HCT116 (cell line): ENCODE results near the gene CYP1A2. TPM values are rescaled to one million over a fixed set of nuclear protein-coding genes. Genes with fewer than 3 reads are reported as not detected.

Source experiments
- ATAC-seq: fragments of 200-7000 bp; cut with Tn5 transposase; 2 replicates; pipeline ENCODE4 v1.9.1; 2020; ENCODE audit warnings: mild to moderate bottlenecking, moderate library complexity
- BruUV-seq: library from RNA; stranded (reverse); fragments of 400-500 nt; replicated peaks from 2 replicates; lab custom pipeline; 2021; lab: Mats Ljungman, UMichigan
- CTCF ChIA-PET: fragments of 300-600 bp; sonication (Branson Sonifier 250); formaldehyde crosslinking; loops from one replicate; lab custom pipeline; 2021; ENCODE audit warnings: antibody characterized with exemption; lab: Charles Lee
- POLR2A ChIA-PET: fragments of 300-600, 350-600 bp; sonication (Branson Sonifier 250); formaldehyde crosslinking; loops from one replicate; lab custom pipeline; 2021; ENCODE audit warnings: antibody characterized with exemption; lab: Charles Lee
- RAD21 ChIA-PET, 2 experiments: fragments of 300-600 bp; sonication (Branson Sonifier 250); formaldehyde crosslinking; loops; one replicate each; lab custom pipeline; 2023; ENCODE audit warnings: low total read pairs in 2 of 2; ENCODE audit not compliant: uncharacterized antibody in 2 of 2, unreplicated experiment in 2 of 2, low non-redundant PET in 1 of 2; lab: Charles Lee
- DNase-seq: peaks from one replicate; pipeline ENCODE4 v3.0.0-alpha.2; 2010; ENCODE audit warnings: low read depth, low spot score
- H2AFZ ChIP-seq: fragments of 200-600 bp; shearing (Covaris generic), sonication (generic); 2 replicates; pipeline ENCODE4 v1.6.1; 2017; ENCODE audit warnings: low read depth, mixed run types, mixed read lengths, antibody characterized with exemption, low read length; ENCODE audit not compliant: poor library complexity, severe bottlenecking
- H3K27ac ChIP-seq: 2 replicates; pipeline ENCODE4 v1.5.1; 2012; ENCODE audit warnings: low read depth, low read length
- H3K27me3 ChIP-seq: fragments of 200-600 bp; sonication (generic); 2 replicates; pipeline ENCODE4 v1.6.1; 2016; ENCODE audit warnings: mixed run types, low read length, mixed read lengths; ENCODE audit not compliant: insufficient read depth
- H3K36me3 ChIP-seq, 2 experiments: fragments of 200-500 bp in 1 of 2; fragments of 200-600 bp in 1 of 2; sonication (Bioruptor generic) in 1 of 2; sonication (generic) in 1 of 2; 2 replicates each; pipeline versions ENCODE4 v1.5.1 to v1.6.1; 2014 to 2016; ENCODE audit warnings: low read length in 2 of 2, inconsistent platforms in 1 of 2, mixed read lengths in 1 of 2, mixed run types in 1 of 2; ENCODE audit not compliant: insufficient read depth in 2 of 2, control insufficient read depth in 1 of 2
- H3K4me1 ChIP-seq, 2 experiments: fragments of 200-600 bp in 1 of 2; sonication (generic) in 1 of 2; 2 replicates each; pipeline versions ENCODE4 v1.5.1 to v1.6.1; 2012 to 2017; ENCODE audit warnings: low read length in 2 of 2, inconsistent platforms in 1 of 2, mild to moderate bottlenecking in 1 of 2, mixed read lengths in 1 of 2, mixed run types in 1 of 2, moderate library complexity in 1 of 2; ENCODE audit not compliant: insufficient read depth in 2 of 2, control insufficient read depth in 1 of 2
- H3K4me2 ChIP-seq: fragments of 200-600 bp; sonication (generic); 2 replicates; pipeline ENCODE4 v1.6.1; 2017; ENCODE audit warnings: mixed run types, low read length, mixed read lengths
- H3K4me3 ChIP-seq, 2 experiments: fragments of 200-600 bp in 1 of 2; sonication (generic) in 1 of 2; replicated peaks in 1 of 2; 2 replicates each; pipeline ENCODE4 v1.5.1; 2011 to 2016; ENCODE audit warnings: low read length in 2 of 2, control low read depth in 1 of 2, low read depth in 1 of 2, mild to moderate bottlenecking in 1 of 2, mixed read lengths in 1 of 2, mixed run types in 1 of 2
- H3K79me2 ChIP-seq: fragments of 200-600 bp; sonication (generic); 2 replicates; pipeline ENCODE4 v1.6.1; 2017; ENCODE audit warnings: mild to moderate bottlenecking, mixed run types, low read length, moderate library complexity, mixed read lengths; ENCODE audit not compliant: insufficient read depth
- H3K9ac ChIP-seq: fragments of 200-600 bp; sonication (generic); 2 replicates; pipeline ENCODE4 v1.6.1; 2016; ENCODE audit warnings: low read length, mixed read lengths
- H3K9me2 ChIP-seq: fragments of 200-600 bp; sonication (generic), shearing (Covaris generic); 2 replicates; pipeline ENCODE4 v1.6.1; 2017; ENCODE audit warnings: mixed run types, mild to moderate bottlenecking, moderate library complexity; ENCODE audit not compliant: insufficient read depth
- H3K9me3 ChIP-seq, 2 experiments: fragments of 200-500 bp in 1 of 2; fragments of 200-600 bp in 1 of 2; sonication (Bioruptor generic) in 1 of 2; sonication (generic) in 1 of 2; 2 replicates each; pipeline ENCODE4 v1.6.1; 2014 to 2017; ENCODE audit warnings: low read length in 2 of 2, mixed read lengths in 2 of 2, inconsistent platforms in 1 of 2, low read depth in 1 of 2, mild to moderate bottlenecking in 1 of 2, mixed run types in 1 of 2, moderate library complexity in 1 of 2; ENCODE audit not compliant: control insufficient read depth in 1 of 2, insufficient read depth in 1 of 2
- H4K20me1 ChIP-seq: fragments of 200-600 bp; sonication (generic), shearing (Covaris generic); 2 replicates; pipeline ENCODE4 v1.6.1; 2017; ENCODE audit warnings: mixed run types, mild to moderate bottlenecking, moderate library complexity; ENCODE audit not compliant: insufficient read depth
- EGR1 ChIP-seq: IDR thresholded peaks from 2 replicates; pipeline ENCODE4 v1.6.1; 2012; ENCODE audit warnings: low read depth
- ELF1 ChIP-seq: IDR thresholded peaks from 2 replicates; pipeline ENCODE4 v1.6.1; 2012; ENCODE audit warnings: low read depth, borderline replicate concordance
- EZH2 ChIP-seq: fragments of 200-600 bp; sonication (generic); IDR thresholded peaks from 2 replicates; pipeline ENCODE4 v1.6.1; 2017; ENCODE audit warnings: antibody characterized with exemption, mixed run types
- FOSL1 ChIP-seq: IDR thresholded peaks from 2 replicates; pipeline ENCODE4 v1.6.1; 2012; ENCODE audit warnings: low read depth
- JUND ChIP-seq: IDR thresholded peaks from 2 replicates; pipeline ENCODE4 v1.6.1; 2012
- MAX ChIP-seq: IDR thresholded peaks from 2 replicates; pipeline ENCODE4 v1.6.1; 2012
- POLR2A ChIP-seq: IDR thresholded peaks from 2 replicates; pipeline ENCODE4 v1.7.0; 2011; ENCODE audit warnings: borderline replicate concordance; ENCODE audit not compliant: insufficient read depth, insufficient read length; ENCODE audit errors: extremely low read depth
- RAD21 ChIP-seq: IDR thresholded peaks from 2 replicates; pipeline ENCODE4 v1.6.1; 2012; ENCODE audit warnings: low read depth, mild to moderate bottlenecking
- REST ChIP-seq: IDR thresholded peaks from 2 replicates; pipeline ENCODE4 v1.6.1; 2012; ENCODE audit warnings: low read depth
- SP1 ChIP-seq: IDR thresholded peaks from 2 replicates; pipeline ENCODE4 v1.6.1; 2012; ENCODE audit warnings: low read depth
- SRF ChIP-seq: IDR thresholded peaks from 2 replicates; pipeline ENCODE4 v1.6.1; 2012; ENCODE audit warnings: low read depth
- ZFX ChIP-seq: fragments of 450-650 bp; IDR thresholded peaks from 2 replicates; pipeline ENCODE4 v1.6.1; 2017
- intact Hi-C: fragments of 100-400 bp; cut with micrococcal nuclease; formaldehyde crosslinking; loops from 2 replicates; pipeline ENCODE4 v1.10.0; 2022
- total RNA-seq: library from RNA; stranded (reverse); gene quantifications from one replicate; pipeline ENCODE4 v1.2.1, GENCODE V29; 2021; ENCODE audit not compliant: unreplicated experiment

The CYP1A2 gene
- total RNA-seq, 1 experiment from 2014 or later, result not detected

GRCh38 chr15:74742422-74742821 is 6.2 kb upstream of the CYP1A2 start:
- H3K9ac ChIP-seq, result no peak overlapping the region
- ATAC-seq (no peak), DNase-seq (no peak)
- H3K4me2 ChIP-seq, result no peak overlapping the region
- no peaks in the 10 kb centered on the region for H3K27me3 ChIP-seq
- no peak overlapping the region for H3K4me3 ChIP-seq
- peaks cover 4 to 7% of the 10 kb centered on the region in 2 experiments; a peak in 1 of 4 replicates for H3K9me3 ChIP-seq
- H3K27ac ChIP-seq, result no peak overlapping the region
- H3K9me2 ChIP-seq, result no peaks in the 10 kb centered on the region
- ChIA-PET CTCF (no interaction called here), RAD21 (no interaction called here), POLR2A (no interaction called here)
- no peaks in the 10 kb centered on the region for H3K4me1 ChIP-seq
- no TSS peak for BruUV-seq
- H2AFZ ChIP-seq, result no peak overlapping the region
- no peaks in the 10 kb centered on the region for H3K36me3 ChIP-seq
- no peaks in the 10 kb centered on the region for H3K79me2 ChIP-seq
- intact Hi-C loops, result loop anchor here (10.0 kb wide), 1 partner anchor 728 kb away; no protein-coding TSS in a partner anchor
- no peaks in the 10 kb centered on the region for H4K20me1 ChIP-seq
- no peak for TF ChIP-seq ELF1
- TF ChIP-seq ZFX, result no peak
- no peak for TF ChIP-seq SP1
- TF ChIP-seq SRF, result no peak
- TF ChIP-seq EZH2, result no peak
- TF ChIP-seq FOSL1, result no peak
- no peak for TF ChIP-seq JUND
- TF ChIP-seq POLR2A, result no peak
- TF ChIP-seq RAD21, result no peak
- no peak for TF ChIP-seq EGR1
- no peak for TF ChIP-seq MAX
- TF ChIP-seq REST, result no peak
- TF ChIP-seq, all 23 proteins: peak for 0
